ENCODE data around the gene OR4F16. TPM values are rescaled to one million over a fixed set of nuclear protein-coding genes. Genes with fewer than 3 reads are reported as not detected.
"Not testable (repeated sequence)": the region's sequence is repeated elsewhere in the genome, so short reads cannot be mapped to it uniquely, and the experiment has no call there.

OR4F16 gene
- total and polyA plus RNA-seq, 2 of the 13 experiments (the other 11 are each of a cell fraction or from before 2014, with no cell fraction given) = 0.42 to 0.59 TPM

GRCh38 chr1:727040-727439 lies 40.6 kb upstream of the OR4F16 start (continued):
- TF ChIP-seq, protein P1, sequence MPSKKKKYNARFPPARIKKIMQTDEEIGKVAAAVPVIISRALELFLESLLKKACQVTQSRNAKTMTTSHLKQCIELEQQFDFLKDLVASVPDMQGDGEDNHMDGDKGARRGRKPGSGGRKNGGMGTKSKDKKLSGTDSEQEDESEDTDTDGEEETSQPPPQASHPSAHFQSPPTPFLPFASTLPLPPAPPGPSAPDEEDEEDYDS (CRISPR knock-in tag; IDR thresholded peaks at IDR 0.05) = 0 out of 2 replicates have a peak, but pooled peaks have one; percentile 21
- 0 out of 2 replicates have a peak, but pooled peaks have one; percentile 32 for TF ChIP-seq PAXIP1 (CRISPR knock-in tag; conservative IDR thresholded peaks at IDR 0.05)
- TF ChIP-seq, protein P2, sequence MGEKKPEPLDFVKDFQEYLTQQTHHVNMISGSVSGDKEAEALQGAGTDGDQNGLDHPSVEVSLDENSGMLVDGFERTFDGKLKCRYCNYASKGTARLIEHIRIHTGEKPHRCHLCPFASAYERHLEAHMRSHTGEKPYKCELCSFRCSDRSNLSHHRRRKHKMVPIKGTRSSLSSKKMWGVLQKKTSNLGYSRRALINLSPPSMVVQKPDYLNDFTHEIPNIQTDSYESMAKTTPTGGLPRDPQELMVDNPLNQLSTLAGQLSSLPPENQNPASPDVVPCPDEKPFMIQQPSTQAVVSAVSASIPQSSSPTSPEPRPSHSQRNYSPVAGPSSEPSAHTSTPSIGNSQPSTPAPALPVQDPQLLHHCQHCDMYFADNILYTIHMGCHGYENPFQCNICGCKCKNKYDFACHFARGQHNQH (CRISPR knock-in tag; IDR thresholded peaks at IDR 0.05) = 0 out of 2 replicates have a peak, but pooled peaks have one; percentile 30
- TF ChIP-seq ZFX (CRISPR knock-in tag; IDR thresholded peaks at IDR 0.05; ENCODE audit: low read depth) = peak; percentile 78
- peak; percentile 71 for TF ChIP-seq CEBPG (CRISPR knock-in tag; IDR thresholded peaks at IDR 0.05)
- peak; percentile 96 for TF ChIP-seq PATZ1 (CRISPR knock-in tag; IDR thresholded peaks at IDR 0.05)
- TF ChIP-seq SOX6 (IDR thresholded peaks at IDR 0.05); MAZ (IDR thresholded peaks at IDR 0.05; ENCODE audit: borderline replicate concordance, low read depth, low read length): not testable (repeated sequence)
- 0 out of 2 replicates have a peak, but pooled peaks have one; percentile 25 for TF ChIP-seq SOX6 (CRISPR knock-in tag; IDR thresholded peaks at IDR 0.05)
- TF ChIP-seq SAP130 (CRISPR knock-in tag; IDR thresholded peaks at IDR 0.05; ENCODE audit: low read depth) = peak; percentile 66
- peak; percentile 70 for TF ChIP-seq RARA (CRISPR knock-in tag; IDR thresholded peaks at IDR 0.05)
- peak; percentile 65; the same call in 1 of the 2 replicates for TF ChIP-seq MYC (CRISPR knock-in tag; IDR thresholded peaks at IDR 0.05; ENCODE audit: borderline replicate concordance)
- TF ChIP-seq, protein P3, sequence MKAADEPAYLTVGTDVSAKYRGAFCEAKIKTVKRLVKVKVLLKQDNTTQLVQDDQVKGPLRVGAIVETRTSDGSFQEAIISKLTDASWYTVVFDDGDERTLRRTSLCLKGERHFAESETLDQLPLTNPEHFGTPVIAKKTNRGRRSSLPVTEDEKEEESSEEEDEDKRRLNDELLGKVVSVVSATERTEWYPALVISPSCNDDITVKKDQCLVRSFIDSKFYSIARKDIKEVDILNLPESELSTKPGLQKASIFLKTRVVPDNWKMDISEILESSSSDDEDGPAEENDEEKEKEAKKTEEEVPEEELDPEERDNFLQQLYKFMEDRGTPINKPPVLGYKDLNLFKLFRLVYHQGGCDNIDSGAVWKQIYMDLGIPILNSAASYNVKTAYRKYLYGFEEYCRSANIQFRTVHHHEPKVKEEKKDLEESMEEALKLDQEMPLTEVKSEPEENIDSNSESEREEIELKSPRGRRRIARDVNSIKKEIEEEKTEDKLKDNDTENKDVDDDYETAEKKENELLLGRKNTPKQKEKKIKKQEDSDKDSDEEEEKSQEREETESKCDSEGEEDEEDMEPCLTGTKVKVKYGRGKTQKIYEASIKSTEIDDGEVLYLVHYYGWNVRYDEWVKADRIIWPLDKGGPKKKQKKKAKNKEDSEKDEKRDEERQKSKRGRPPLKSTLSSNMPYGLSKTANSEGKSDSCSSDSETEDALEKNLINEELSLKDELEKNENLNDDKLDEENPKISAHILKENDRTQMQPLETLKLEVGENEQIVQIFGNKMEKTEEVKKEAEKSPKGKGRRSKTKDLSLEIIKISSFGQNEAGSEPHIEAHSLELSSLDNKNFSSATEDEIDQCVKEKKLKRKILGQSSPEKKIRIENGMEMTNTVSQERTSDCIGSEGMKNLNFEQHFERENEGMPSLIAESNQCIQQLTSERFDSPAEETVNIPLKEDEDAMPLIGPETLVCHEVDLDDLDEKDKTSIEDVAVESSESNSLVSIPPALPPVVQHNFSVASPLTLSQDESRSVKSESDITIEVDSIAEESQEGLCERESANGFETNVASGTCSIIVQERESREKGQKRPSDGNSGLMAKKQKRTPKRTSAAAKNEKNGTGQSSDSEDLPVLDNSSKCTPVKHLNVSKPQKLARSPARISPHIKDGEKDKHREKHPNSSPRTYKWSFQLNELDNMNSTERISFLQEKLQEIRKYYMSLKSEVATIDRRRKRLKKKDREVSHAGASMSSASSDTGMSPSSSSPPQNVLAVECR (CRISPR knock-in tag; IDR thresholded peaks at IDR 0.05; ENCODE audit: borderline replicate concordance) = peak; percentile 25; the same call in 1 of the 2 replicates
- TF ChIP-seq POLR2G (IDR thresholded peaks at IDR 0.05; ENCODE audit: low read depth, low read length) = 0 out of 2 replicates have a peak, but pooled peaks have one; percentile 29
- TF ChIP-seq MAZ (CRISPR knock-in tag; IDR thresholded peaks at IDR 0.05; ENCODE audit: low read depth) = 0 out of 2 replicates have a peak, but pooled peaks have one; percentile 41
- peak; percentile 70 for TF ChIP-seq ZFY (CRISPR knock-in tag; IDR thresholded peaks at IDR 0.05)
- TF ChIP-seq MXD4 (CRISPR knock-in tag; IDR thresholded peaks at IDR 0.05) = peak; percentile 44; the same call in 1 of the 2 replicates
- TF ChIP-seq SPEN (CRISPR knock-in tag; IDR thresholded peaks at IDR 0.05; ENCODE audit: low read depth) = peak; percentile 52
- peak; percentile 46 for TF ChIP-seq HNF4A (CRISPR knock-in tag; IDR thresholded peaks at IDR 0.05)

Data from HepG2 (cell line).